ENCODE results near the gene SCNN1G. TPM values are rescaled to one million over a fixed set of nuclear protein-coding genes. Genes with fewer than 3 reads are reported as not detected.
A peak's percentile ranks its signal among the peaks of the same experiment; 100 is the strongest.

Gene SCNN1G
- total and polyA plus RNA-seq, 2 donors (not counting 3 experiments of a cell fraction or from before 2014, with no cell fraction given), result not detected

- dilution Hi-C loops (cut with MboI; ENCODE audit: extremely low pct_ligation_motif_present, low sequenced_read_pairs) (no loop called here), intact Hi-C loops (cut with micrococcal nuclease) (no loop called here)
- POLR2A ChIA-PET, result interaction anchor here (1.2 kb wide), 1 partner anchor 8 kb away, joined by 3 read pairs; no protein-coding TSS in a partner anchor
- no peaks in the 10 kb centered on the region for H3K9me1 ChIP-seq (replicated peaks; ENCODE audit: control insufficient read depth, extremely low read depth, insufficient read depth, low read length)
- peaks cover 12% of the 10 kb centered on the region for H3K4me1 ChIP-seq (ENCODE audit: control insufficient read depth, extremely low read depth, insufficient read depth, low read length)
- H4K20me1 ChIP-seq (replicated peaks; ENCODE audit: control insufficient read depth, extremely low read depth, insufficient read depth, low read length), result peaks cover 6% of the 10 kb centered on the region
- H3K4me3 ChIP-seq (replicated peaks in 1 of 3; ENCODE audit: insufficient read depth in 1 of 3, low read depth in 1 of 3, low read length in 3 of 3), result no peak overlapping the region
- TF ChIP-seq GATA2 (IDR thresholded peaks at IDR 0.05; ENCODE audit: insufficient read depth, insufficient read length, low read depth, low read length) (no peak), POLR2A (IDR thresholded peaks at IDR 0.05; ENCODE audit: low read depth, low read length) (no peak), POLR2AphosphoS5 (IDR thresholded peaks at IDR 0.05; ENCODE audit: insufficient read depth, low read depth, low read length) (no peak), CTCF (IDR thresholded peaks at IDR 0.05; ENCODE audit: extremely low read depth in 1 of 2, insufficient read depth in 1 of 2, low read depth in 1 of 2, low read length in 2 of 2) (no peak), MAX (IDR thresholded peaks at IDR 0.05; ENCODE audit: insufficient read depth, insufficient read length) (no peak), FOS (IDR thresholded peaks at IDR 0.05; ENCODE audit: borderline replicate concordance, insufficient read depth, low read length) (no peak), JUN (IDR thresholded peaks at IDR 0.05; ENCODE audit: borderline replicate concordance, insufficient read depth, insufficient read length, low read depth) (no peak), EZH2 (IDR thresholded peaks at IDR 0.05; ENCODE audit: borderline replicate concordance, low read depth, low read length, severe bottlenecking) (no peak), MYC (IDR thresholded peaks at IDR 0.05; ENCODE audit: low read depth, low read length) (no peak)
- CTCF ChIA-PET, result interaction anchor here (0.5 to 2.4 kb wide), 3 partner anchors 8 to 292 kb away, joined by 3 to 6 read pairs (median 4); no protein-coding TSS in a partner anchor
- no peaks in the 10 kb centered on the region for H3K9me3 ChIP-seq (replicated peaks; ENCODE audit: control insufficient read depth, insufficient read depth, low read length)
- no peak overlapping the region for H2AFZ ChIP-seq (ENCODE audit: low read depth, low read length)
- H3K27me3 ChIP-seq (ENCODE audit: control insufficient read depth in 2 of 2, insufficient read depth in 2 of 2, low read length in 2 of 2), result no peaks in the 10 kb centered on the region
- peaks cover 91% of the 10 kb centered on the region for H3K79me2 ChIP-seq (ENCODE audit: control insufficient read depth, insufficient read depth, low read length)
- H3K27ac ChIP-seq (ENCODE audit: insufficient read depth, low read depth, low read length), result no peak overlapping the region
- H3K36me3 ChIP-seq (ENCODE audit: control insufficient read depth in 2 of 2, extremely low read depth in 1 of 2, insufficient read depth in 2 of 2, low read length in 2 of 2), result no peaks in the 10 kb centered on the region
- no peak for DNase-seq (ENCODE audit: low read depth, low spot score)
- no peak overlapping the region for H3K4me2 ChIP-seq (ENCODE audit: insufficient read depth, low read length)
- H3K9ac ChIP-seq (replicated peaks; ENCODE audit: extremely low read depth, insufficient read depth, low read length), result no peak overlapping the region
- FAIRE-seq, result peak; percentile 64
- BruUV-seq (replicated peaks), result no TSS peak
These were observed 40.4 kb upstream of the SCNN1G start for GRCh38 chr16:23141959-23142740.
